CD4-positive, alpha-beta T cell treated with Interferon alpha-2 for 1 hour (primary cell): Measurements from ENCODE around the gene UNC79.

Experiments used
- DNase-seq, 2 donors: peaks; one replicate each; pipeline ENCODE4 v3.0.0-alpha.2; 2020 to 2022

Gene UNC79

GRCh38 chr14:93731753-93732152 lies 301.0 kb downstream of the UNC79 start:
- no peak for DNase-seq

- no peak for DNase-seq
These were observed 301.8 kb downstream of the UNC79 start for GRCh38 chr14:93732524-93732923.

GRCh38 chr14:93733231-93733630 lies 302.5 kb downstream of the UNC79 start:
- DNase-seq: no peak

GRCh38 chr14:93733631-93734030 lies 302.9 kb downstream of the UNC79 start:
- DNase-seq: no peak

GRCh38 chr14:93734086-93734822 lies 303.5 kb downstream of the UNC79 start:
- DNase-seq: no peak

- DNase-seq: no peak
These were observed 304.5 kb downstream of the UNC79 start for GRCh38 chr14:93735206-93735605.

- no peak for DNase-seq
These were observed 305.8 kb downstream of the UNC79 start for GRCh38 chr14:93736378-93737014.

- DNase-seq: no peak
These were observed 306.9 kb downstream of the UNC79 start for GRCh38 chr14:93737634-93738033.

- DNase-seq: no peak
These were observed 311.0 kb downstream of the UNC79 start for GRCh38 chr14:93741556-93742230.

GRCh38 chr14:93742761-93743160 lies 312.0 kb downstream of the UNC79 start:
- no peak for DNase-seq

GRCh38 chr14:93743270-93744060 lies 312.7 kb downstream of the UNC79 start:
- DNase-seq: no peak

GRCh38 chr14:93744176-93744575 lies 313.4 kb downstream of the UNC79 start:
- no peak for DNase-seq

GRCh38 chr14:93744876-93745275 lies 314.1 kb downstream of the UNC79 start:
- no peak for DNase-seq

- no peak for DNase-seq
These were observed 315.0 kb downstream of the UNC79 start for GRCh38 chr14:93745603-93746273.

GRCh38 chr14:93747102-93747501 lies 316.4 kb downstream of the UNC79 start:
- DNase-seq: no peak

- no peak for DNase-seq
These were observed 316.8 kb downstream of the UNC79 start for GRCh38 chr14:93747560-93747959.

GRCh38 chr14:93748208-93749075 lies 317.7 kb downstream of the UNC79 start:
- no peak for DNase-seq

- DNase-seq: no peak
These were observed 318.3 kb downstream of the UNC79 start for GRCh38 chr14:93749076-93749420.

- no peak for DNase-seq
These were observed 321.4 kb downstream of the UNC79 start for GRCh38 chr14:93751946-93752655.

- DNase-seq: no peak
These were observed 322.3 kb downstream of the UNC79 start for GRCh38 chr14:93752980-93753561.

- no peak for DNase-seq
These were observed 322.9 kb downstream of the UNC79 start for GRCh38 chr14:93753647-93754046.
